GM19463 (cell line): ENCODE data around the gene TDG.

ENCODE experiments used
- ATAC-seq: cut with Tn5 transposase; IDR thresholded peaks from one replicate; pipeline ENCODE4 v1.9.1; 2021; ENCODE audit warnings: mild to moderate bottlenecking, moderate library complexity; ENCODE audit not compliant: unreplicated experiment

Gene TDG

GRCh38 chr12:103958621-103959020 lies 7.1 kb upstream of the TDG start:
- no peak for ATAC-seq

GRCh38 chr12:103960616-103961227 lies 5.0 kb upstream of the TDG start:
- ATAC-seq = no peak

- no peak for ATAC-seq
These were observed 3.2 kb upstream of the TDG start for GRCh38 chr12:103962493-103962892.

- ATAC-seq = no peak
These were observed 867 bp upstream of the TDG start for GRCh38 chr12:103964805-103965204.

GRCh38 chr12:103965255-103965589 lies 450 bp upstream of the TDG start:
- no peak for ATAC-seq

- ATAC-seq = no peak
These were observed 1.1 kb downstream of the TDG start for GRCh38 chr12:103966736-103967135.

GRCh38 chr12:103969391-103969790 lies 3.7 kb downstream of the TDG start:
- no peak for ATAC-seq

- no peak for ATAC-seq
These were observed 8.2 kb downstream of the TDG start for GRCh38 chr12:103973909-103974308.

GRCh38 chr12:103975368-103975767 lies 9.7 kb downstream of the TDG start:
- ATAC-seq = no peak

GRCh38 chr12:103978384-103978982 lies 12.8 kb downstream of the TDG start:
- ATAC-seq = no peak

- ATAC-seq = no peak
These were observed 21.2 kb downstream of the TDG start for GRCh38 chr12:103986829-103987228.

- no peak for ATAC-seq
These were observed 28.6 kb downstream of the TDG start for GRCh38 chr12:103994235-103994634.

- ATAC-seq = no peak
These were observed 30.9 kb downstream of the TDG start for GRCh38 chr12:103996595-103996994.

- ATAC-seq = no peak
These were observed 31.7 kb downstream of the TDG start for GRCh38 chr12:103997286-103997900.

GRCh38 chr12:103998976-103999375 lies 33.3 kb downstream of the TDG start:
- no peak for ATAC-seq

GRCh38 chr12:104000807-104001434 lies 35.2 kb downstream of the TDG start:
- ATAC-seq = no peak

GRCh38 chr12:104002686-104003085 lies 37.0 kb downstream of the TDG start:
- no peak for ATAC-seq

GRCh38 chr12:104003596-104003995 lies 37.9 kb downstream of the TDG start:
- no peak for ATAC-seq

GRCh38 chr12:104006929-104007328 lies 41.3 kb downstream of the TDG start:
- ATAC-seq = no peak

- ATAC-seq = no peak
These were observed 44.4 kb downstream of the TDG start for GRCh38 chr12:104010121-104010520.

GRCh38 chr12:104010606-104011169 lies 45.0 kb downstream of the TDG start:
- no peak for ATAC-seq

GRCh38 chr12:104011253-104011652 lies 45.6 kb downstream of the TDG start:
- no peak for ATAC-seq
